Calu3 (cell line): Measurements from ENCODE around the gene PAQR5. TPM values are rescaled to one million over a fixed set of nuclear protein-coding genes. Genes with fewer than 3 reads are reported as not detected.

Experiments
- BruUV-seq: library from RNA; stranded (reverse); fragments of 400-500 nt; replicated peaks from 2 replicates; lab custom pipeline; 2021; lab: Mats Ljungman, UMichigan
- CTCF ChIA-PET: fragments of 300-600 bp; sonication (Branson Sonifier 250); formaldehyde crosslinking; loops from one replicate; lab custom pipeline; 2022; ENCODE audit warnings: antibody characterized with exemption; lab: Charles Lee
- DNase-seq: peaks from one replicate; pipeline ENCODE4 v3.0.0; 2022
- H3K27ac Mint-ChIP-seq: one replicate; pipeline ENCODE4 v1.8.0; 2022; ENCODE audit warnings: mixed read lengths; ENCODE audit not compliant: unreplicated experiment
- H3K27me3 Mint-ChIP-seq: one replicate; pipeline ENCODE4 v1.8.0; 2022; ENCODE audit warnings: mixed read lengths; ENCODE audit not compliant: unreplicated experiment
- H3K36me3 Mint-ChIP-seq: one replicate; pipeline ENCODE4 v1.8.0; 2022; ENCODE audit warnings: mild to moderate bottlenecking, moderate library complexity, mixed read lengths; ENCODE audit not compliant: insufficient read depth, unreplicated experiment
- H3K4me1 Mint-ChIP-seq: one replicate; pipeline ENCODE4 v1.8.0; 2022; ENCODE audit warnings: mild to moderate bottlenecking, low read depth, mixed read lengths; ENCODE audit not compliant: unreplicated experiment
- H3K4me3 Mint-ChIP-seq: one replicate; pipeline ENCODE4 v1.8.0; 2022; ENCODE audit warnings: mild to moderate bottlenecking, low read depth, moderate library complexity, mixed read lengths; ENCODE audit not compliant: unreplicated experiment
- H3K9me3 Mint-ChIP-seq: one replicate; pipeline ENCODE4 v1.8.0; 2022; ENCODE audit warnings: low read depth, mixed read lengths; ENCODE audit not compliant: unreplicated experiment
- CTCF ChIP-seq: fragments of 200-600 bp; IDR thresholded peaks from one replicate; pipeline ENCODE4 v1.8.0; 2022; ENCODE audit warnings: antibody characterized with exemption; ENCODE audit not compliant: unreplicated experiment
- intact Hi-C: fragments of 100-400 bp; cut with micrococcal nuclease; formaldehyde crosslinking; loops from one replicate; pipeline ENCODE4 v1.10.0; 2022; ENCODE audit not compliant: unreplicated experiment
- total RNA-seq: library from RNA; stranded (reverse); gene quantifications from 2 replicates; pipeline ENCODE4 v1.2.3, GENCODE V29; 2022

The PAQR5 gene
- total RNA-seq, 1 experiment from 2014 or later: 1.8 TPM

- Mint-ChIP-seq H3K27me3 (no peaks in the 10 kb centered on the region), H3K4me3 (no peak overlapping the region), H3K9me3 (no peaks in the 10 kb centered on the region), H3K27ac (no peak overlapping the region), H3K4me1 (peaks cover 29% of the 10 kb centered on the region), H3K36me3 (no peaks in the 10 kb centered on the region)
- TF ChIP-seq CTCF: no peak
- CTCF ChIA-PET: interaction anchor here (0.7 to 1.7 kb wide), 2 partner anchors 230 to 807 kb away, joined by 3 to 5 read pairs; no protein-coding TSS in a partner anchor
- intact Hi-C loops: loop anchor here (5.0 to 10.0 kb wide), 2 partner anchors 104 to 226 kb away; partner anchors contain the start of gene GLCE
- no peak for DNase-seq
- no TSS peak for BruUV-seq
Measured at GRCh38 chr15:69391046-69391757, 92.5 kb downstream of the PAQR5 start.

- DNase-seq: no peak
- Mint-ChIP-seq H3K4me3 (no peak overlapping the region), H3K36me3 (no peaks in the 10 kb centered on the region), H3K27ac (no peak overlapping the region), H3K27me3 (no peaks in the 10 kb centered on the region), H3K9me3 (no peaks in the 10 kb centered on the region), H3K4me1 (peaks cover 29% of the 10 kb centered on the region)
- no TSS peak for BruUV-seq
- CTCF ChIA-PET: interaction anchor here (1.7 to 3.3 kb wide), 2 partner anchors 231 to 333 kb away, joined by 5 to 9 read pairs; no protein-coding TSS in a partner anchor
- intact Hi-C loops: loop anchor here (5.0 to 10.0 kb wide), 2 partner anchors 105 to 228 kb away; partner anchors contain the start of gene GLCE
- no peak for TF ChIP-seq CTCF
Measured at GRCh38 chr15:69392352-69392751, 93.6 kb downstream of the PAQR5 start.

- BruUV-seq: no TSS peak
- DNase-seq: no peak
- TF ChIP-seq CTCF: no peak
- intact Hi-C loops: loop anchor here (1.0 to 10.0 kb wide), 4 partner anchors 107 to 335 kb away; partner anchors contain the start of gene GLCE
- Mint-ChIP-seq H3K27ac (no peak overlapping the region), H3K9me3 (no peaks in the 10 kb centered on the region), H3K36me3 (no peaks in the 10 kb centered on the region), H3K4me1 (peaks cover 29% of the 10 kb centered on the region), H3K4me3 (no peak overlapping the region), H3K27me3 (no peaks in the 10 kb centered on the region)
- CTCF ChIA-PET: interaction anchor here (0.6 to 3.3 kb wide), 12 partner anchors 9 to 335 kb away, joined by 3 to 9 read pairs (median 4); no protein-coding TSS in a partner anchor
Measured at GRCh38 chr15:69393831-69394491, 95.2 kb downstream of the PAQR5 start.

- no TSS peak for BruUV-seq
- peaks cover 29% of the 10 kb centered on the region for H3K4me1 Mint-ChIP-seq
- peak; percentile 92 for DNase-seq
Measured at GRCh38 chr15:69394556-69395282, 96.0 kb downstream of the PAQR5 start.

More at GRCh38 chr15:69394556-69395282, 96.0 kb downstream of the PAQR5 start:
- CTCF ChIA-PET: interaction anchor here (0.6 to 3.3 kb wide), 14 partner anchors 9 to 336 kb away, joined by 3 to 9 read pairs (median 4); no protein-coding TSS in a partner anchor
- H3K9me3 Mint-ChIP-seq: no peaks in the 10 kb centered on the region
- no peaks in the 10 kb centered on the region for H3K27me3 Mint-ChIP-seq
- H3K27ac Mint-ChIP-seq: no peak overlapping the region
- TF ChIP-seq CTCF: peak; percentile 95
- H3K36me3 Mint-ChIP-seq: no peaks in the 10 kb centered on the region
- intact Hi-C loops: loop anchor here (1.0 to 10.0 kb wide), 4 partner anchors 107 to 335 kb away; partner anchors contain the start of gene GLCE
- no peak overlapping the region for H3K4me3 Mint-ChIP-seq
